Tibial nerve (tissue), 4 donors: ENCODE results near the gene SHC4.

Experiments used
- EP300 ChIP-seq, 2 donors: sonication (generic); formaldehyde crosslinking; IDR thresholded peaks; one replicate each; pipeline ENCODE4 v1.6.1; 2017; ENCODE audit warnings: antibody characterized with exemption in 2 of 2, mild to moderate bottlenecking in 1 of 2
- POLR2A ChIP-seq, 2 donors: fragments of 450-650 bp; IDR thresholded peaks; one replicate each; pipeline ENCODE4 v1.6.1; 2017; ENCODE audit warnings: antibody characterized with exemption in 2 of 2, mild to moderate bottlenecking in 2 of 2, moderate library complexity in 2 of 2
- TF ChIP-seq, protein P1 (sequence below), 5 experiments: fragments of 200-600 bp in 3 of 5; fragments of 450-650 bp in 2 of 5; sonication (generic) in 3 of 5; IDR thresholded peaks; one replicate each; pipeline ENCODE4 v1.5.1; 2016 to 2019; ENCODE audit warnings: antibody characterized with exemption in 5 of 5, mild to moderate bottlenecking in 3 of 5, moderate library complexity in 2 of 5

DNA sequence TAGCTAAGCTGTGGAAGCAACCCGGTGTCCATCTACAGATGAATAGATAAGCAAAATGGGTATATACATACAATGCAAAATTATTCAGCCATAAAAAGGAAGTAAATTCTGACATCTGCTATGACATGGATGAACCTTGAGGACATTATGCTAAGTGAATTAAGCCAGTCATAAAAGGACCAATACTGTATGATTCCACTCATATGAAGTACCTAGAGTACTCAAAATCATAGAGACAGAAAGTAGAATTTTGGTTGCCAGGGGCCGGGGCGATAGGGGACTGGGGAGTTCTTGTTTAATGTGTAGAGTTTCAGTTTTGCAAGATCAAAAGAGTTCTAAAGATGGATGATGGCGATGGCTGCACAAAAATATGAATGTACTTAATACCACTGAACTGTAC is 75.5 kb downstream of the SHC4 start:
- TF ChIP-seq, protein P1, sequence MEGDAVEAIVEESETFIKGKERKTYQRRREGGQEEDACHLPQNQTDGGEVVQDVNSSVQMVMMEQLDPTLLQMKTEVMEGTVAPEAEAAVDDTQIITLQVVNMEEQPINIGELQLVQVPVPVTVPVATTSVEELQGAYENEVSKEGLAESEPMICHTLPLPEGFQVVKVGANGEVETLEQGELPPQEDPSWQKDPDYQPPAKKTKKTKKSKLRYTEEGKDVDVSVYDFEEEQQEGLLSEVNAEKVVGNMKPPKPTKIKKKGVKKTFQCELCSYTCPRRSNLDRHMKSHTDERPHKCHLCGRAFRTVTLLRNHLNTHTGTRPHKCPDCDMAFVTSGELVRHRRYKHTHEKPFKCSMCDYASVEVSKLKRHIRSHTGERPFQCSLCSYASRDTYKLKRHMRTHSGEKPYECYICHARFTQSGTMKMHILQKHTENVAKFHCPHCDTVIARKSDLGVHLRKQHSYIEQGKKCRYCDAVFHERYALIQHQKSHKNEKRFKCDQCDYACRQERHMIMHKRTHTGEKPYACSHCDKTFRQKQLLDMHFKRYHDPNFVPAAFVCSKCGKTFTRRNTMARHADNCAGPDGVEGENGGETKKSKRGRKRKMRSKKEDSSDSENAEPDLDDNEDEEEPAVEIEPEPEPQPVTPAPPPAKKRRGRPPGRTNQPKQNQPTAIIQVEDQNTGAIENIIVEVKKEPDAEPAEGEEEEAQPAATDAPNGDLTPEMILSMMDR (IDR thresholded peaks at IDR 0.05): no peak
- TF ChIP-seq POLR2A (IDR thresholded peaks at IDR 0.05) (no peak), EP300 (IDR thresholded peaks at IDR 0.05) (no peak)
